ENCODE data around the gene PTPRD.

DNA sequence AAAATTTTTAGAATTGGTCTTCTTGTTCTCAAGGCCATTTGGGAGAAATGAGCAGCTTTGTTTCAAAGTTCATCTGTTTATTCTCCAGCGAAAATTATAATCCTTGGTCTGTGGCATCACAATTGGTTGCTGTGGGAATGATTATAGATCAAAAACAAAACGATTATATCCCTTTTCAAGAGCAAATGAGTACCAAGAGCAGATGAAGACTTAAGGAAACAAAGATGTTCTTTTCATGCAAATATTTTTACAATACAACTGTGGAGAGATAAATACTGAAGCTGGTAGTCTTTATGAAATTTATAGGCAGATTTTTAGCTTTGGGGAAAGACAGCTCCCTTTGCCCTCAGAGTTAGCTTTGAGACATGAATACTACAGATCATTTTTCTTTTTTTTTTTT is 2192.4 kb downstream of the PTPRD start:
- TF ChIP-seq, protein P1, sequence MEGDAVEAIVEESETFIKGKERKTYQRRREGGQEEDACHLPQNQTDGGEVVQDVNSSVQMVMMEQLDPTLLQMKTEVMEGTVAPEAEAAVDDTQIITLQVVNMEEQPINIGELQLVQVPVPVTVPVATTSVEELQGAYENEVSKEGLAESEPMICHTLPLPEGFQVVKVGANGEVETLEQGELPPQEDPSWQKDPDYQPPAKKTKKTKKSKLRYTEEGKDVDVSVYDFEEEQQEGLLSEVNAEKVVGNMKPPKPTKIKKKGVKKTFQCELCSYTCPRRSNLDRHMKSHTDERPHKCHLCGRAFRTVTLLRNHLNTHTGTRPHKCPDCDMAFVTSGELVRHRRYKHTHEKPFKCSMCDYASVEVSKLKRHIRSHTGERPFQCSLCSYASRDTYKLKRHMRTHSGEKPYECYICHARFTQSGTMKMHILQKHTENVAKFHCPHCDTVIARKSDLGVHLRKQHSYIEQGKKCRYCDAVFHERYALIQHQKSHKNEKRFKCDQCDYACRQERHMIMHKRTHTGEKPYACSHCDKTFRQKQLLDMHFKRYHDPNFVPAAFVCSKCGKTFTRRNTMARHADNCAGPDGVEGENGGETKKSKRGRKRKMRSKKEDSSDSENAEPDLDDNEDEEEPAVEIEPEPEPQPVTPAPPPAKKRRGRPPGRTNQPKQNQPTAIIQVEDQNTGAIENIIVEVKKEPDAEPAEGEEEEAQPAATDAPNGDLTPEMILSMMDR (IDR thresholded peaks at IDR 0.05) = no peak
- no peak for TF ChIP-seq EZH2 (IDR thresholded peaks at IDR 0.05; ENCODE audit: borderline replicate concordance, insufficient read depth, low read depth, low read length, poor library complexity, severe bottlenecking)

Measured in B cell (primary cell).